ENCODE results near the gene ATG13. TPM values are rescaled to one million over a fixed set of nuclear protein-coding genes. Genes with fewer than 3 reads are reported as not detected.

Gene ATG13
- total and polyA plus RNA-seq, 2 of the 8 experiments (the other 6 are each of a cell fraction or from before 2014, with no cell fraction given), result 65.0 to 77.4 TPM

- Histone ChIP-seq H2BK15ac (ENCODE audit: low read length) (no peak overlapping the region), H4K20me1 (replicated peaks in 1 of 2; ENCODE audit: control insufficient read depth in 1 of 2, insufficient read depth in 2 of 2, low read length in 2 of 2) (peaks cover 4 to 5% of the 10 kb centered on the region in 2 experiments), H3K79me2 (ENCODE audit: control insufficient read depth in 1 of 2, insufficient read depth in 2 of 2, low read length in 2 of 2) (peaks cover 11 to 76% of the 10 kb centered on the region in 2 experiments), H3K27me3 (replicated peaks in 1 of 4; ENCODE audit: control insufficient read depth in 3 of 4, extremely low read depth in 1 of 4, insufficient read depth in 3 of 4, low read length in 3 of 4) (no peaks in the 10 kb centered on the region), H2BK5ac (ENCODE audit: low read depth, low read length) (no peak overlapping the region), H3K4me3 (ENCODE audit: extremely low read depth in 1 of 4, insufficient read depth in 2 of 4, low read depth in 3 of 4, low read length in 4 of 4) (no peak overlapping the region), H4K5ac (ENCODE audit: insufficient read length, low read depth, low read length) (no peak overlapping the region), H2AK5ac (ENCODE audit: low read depth, low read length) (no peak overlapping the region), H3K27ac (ENCODE audit: low read depth, low read length) (no peak overlapping the region), H3K23ac (ENCODE audit: insufficient read length) (no peak overlapping the region), H2BK12ac (ENCODE audit: low read depth, low read length) (no peak overlapping the region), H3K14ac (ENCODE audit: insufficient read length) (no peak overlapping the region), H3K4me2 (ENCODE audit: insufficient read depth in 1 of 2, low read depth in 2 of 2, low read length in 2 of 2) (no peak overlapping the region; a peak in 1 of 4 replicates), H3K36me3 (ENCODE audit: control insufficient read depth in 2 of 4, insufficient read depth in 4 of 4, low read length in 3 of 4) (no peaks in the 10 kb centered on the region), H4K8ac (ENCODE audit: extremely low read depth, insufficient read depth, low read length) (no peak overlapping the region), H3K56ac (replicated peaks; ENCODE audit: insufficient read length, low read depth, low read length) (no peak overlapping the region), H4K91ac (replicated peaks; ENCODE audit: insufficient read length, low read length) (no peak overlapping the region), H3K4ac (replicated peaks; ENCODE audit: insufficient read length, low read depth, low read length) (no peak overlapping the region), H2BK120ac (replicated peaks; ENCODE audit: low read depth, low read length) (no peak overlapping the region), H2AFZ (ENCODE audit: low read length) (no peak overlapping the region), H3K79me1 (ENCODE audit: low read depth, low read length) (peaks cover 2% of the 10 kb centered on the region; the same call in 1 of the 2 replicates), H3K4me1 (replicated peaks in 1 of 4; ENCODE audit: control insufficient read depth in 3 of 4, insufficient read depth in 4 of 4, low read length in 3 of 4) (peaks cover 0 to 5% (median 3%) of the 10 kb centered on the region in 4 experiments; a peak in 4 of 7 replicates), H2BK20ac (ENCODE audit: low read length) (no peak overlapping the region), H3K9ac (replicated peaks in 1 of 4; ENCODE audit: extremely low read depth in 1 of 4, low read depth in 3 of 4, low read length in 3 of 4) (no peak overlapping the region), H3K9me3 (ENCODE audit: insufficient read depth in 2 of 2, low read depth in 1 of 2, low read length in 1 of 2) (no peaks in the 10 kb centered on the region), H3K23me2 (ENCODE audit: low read depth, low read length) (no peaks in the 10 kb centered on the region), H3K18ac (ENCODE audit: extremely low read depth, low read length) (no peak overlapping the region)
- DNase-seq (ENCODE audit: low read depth in 1 of 2, low spot score in 2 of 2) (no peak), FAIRE-seq (no peak)
- WGBS, 2 experiments (ENCODE audit: extremely low coverage in 1 of 2, insufficient coverage in 1 of 2, insufficient read length in 1 of 2, insufficient replicate concordance in 2 of 2, low coverage in 1 of 2, low lambda C conversion rate in 2 of 2, missing lambda C conversion rate in 1 of 2), result 97% methylated on average over 11 of the region's 11 CpGs; no CpG with 5 or more reads in 1 of the 2 experiments
- POLR2A ChIA-PET (ENCODE audit: partially characterized antibody), result interaction anchor here (1.0 kb wide), 1 partner anchor 49 kb away, joined by 3 read pairs; no protein-coding TSS in a partner anchor
- no peak for TF ChIP-seq PHF8 (conservative IDR thresholded peaks at IDR 0.05; ENCODE audit: low read depth, low read length)
- no peak for TF ChIP-seq KDM4A (IDR thresholded peaks at IDR 0.05; ENCODE audit: low read depth, low read length, severe bottlenecking)
- TF ChIP-seq SP1 (IDR thresholded peaks at IDR 0.05; ENCODE audit: low read depth, low read length), result no peak
- TF ChIP-seq CHD1 (IDR thresholded peaks at IDR 0.05; ENCODE audit: low read depth, low read length), result no peak
- TF ChIP-seq MAFK (IDR thresholded peaks at IDR 0.05; ENCODE audit: low read depth, low read length), result no peak
- TF ChIP-seq RBBP5 (IDR thresholded peaks at IDR 0.05; ENCODE audit: borderline replicate concordance, low read depth, low read length), result no peak
- no peak for TF ChIP-seq POLR2A (IDR thresholded peaks at IDR 0.05; ENCODE audit: control extremely low read depth in 1 of 2, low read depth in 2 of 2, low read length in 2 of 2)
- TF ChIP-seq RAD21 (IDR thresholded peaks at IDR 0.05 in 1 of 2, conservative IDR thresholded peaks at IDR 0.05 in 1 of 2; ENCODE audit: low read depth in 2 of 2, low read length in 2 of 2), result no peak
- no peak for TF ChIP-seq EGR1 (IDR thresholded peaks at IDR 0.05; ENCODE audit: borderline replicate concordance, low read depth, low read length)
- CTCF ChIA-PET (ENCODE audit: partially characterized antibody), result interaction anchor here (0.9 to 1.5 kb wide), 3 partner anchors 10 to 49 kb away, joined by 3 to 5 read pairs (median 3); no protein-coding TSS in a partner anchor
Measured at GRCh38 chr11:46590740-46591605, 26.4 kb upstream of the ATG13 start.

All from H1 (cell line).